Neural cell (in vitro differentiated cells): ENCODE measurements around the gene PAAF1. TPM values are rescaled to one million over a fixed set of nuclear protein-coding genes. Genes with fewer than 3 reads are reported as not detected.

ENCODE experiments used
- H2AFZ ChIP-seq: fragments of 200-600, 300-800 bp; sonication (generic), shearing (Covaris generic); 2 replicates; pipeline ENCODE4 v1.6.0; 2014; ENCODE audit warnings: low read depth, mild to moderate bottlenecking, antibody characterized with exemption, low read length, moderate library complexity
- H3F3A ChIP-seq: fragments of 200-600 bp; shearing (Covaris generic); 2 replicates; pipeline ENCODE4 v1.6.1; 2016; ENCODE audit warnings: mild to moderate bottlenecking, moderate library complexity, mixed read lengths, antibody characterized with exemption, low read length; ENCODE audit not compliant: insufficient read depth, poor library complexity, severe bottlenecking
- H3K27ac ChIP-seq: fragments of 200-600, 300-800 bp; sonication (generic), shearing (Covaris generic); 2 replicates; pipeline ENCODE4 v1.5.1; 2014; ENCODE audit warnings: mild to moderate bottlenecking, low read length, moderate library complexity
- H3K27me3 ChIP-seq: fragments of 300-800, 200-600 bp; sonication (generic), shearing (Covaris generic); 2 replicates; pipeline ENCODE4 v1.6.0; 2014; ENCODE audit warnings: mild to moderate bottlenecking, low read depth, low read length, moderate library complexity; ENCODE audit not compliant: insufficient read depth
- H3K36me3 ChIP-seq: fragments of 300-800, 200-600 bp; sonication (generic), shearing (Covaris generic); 2 replicates; pipeline ENCODE4 v1.5.1; 2014; ENCODE audit warnings: mild to moderate bottlenecking, antibody characterized with exemption, low read length, moderate library complexity; ENCODE audit not compliant: insufficient read depth
- H3K4me2 ChIP-seq: fragments of 300-800, 200-600 bp; sonication (generic), shearing (Covaris generic); 2 replicates; pipeline ENCODE4 v1.6.0; 2014; ENCODE audit warnings: mild to moderate bottlenecking, low read length
- H3K4me3 ChIP-seq: fragments of 300-800, 200-600 bp; sonication (generic), shearing (Covaris generic); 2 replicates; pipeline ENCODE4 v1.5.1; 2014; ENCODE audit warnings: mild to moderate bottlenecking, low read length, moderate library complexity
- H3K79me2 ChIP-seq: fragments of 200-600 bp; shearing (Covaris generic); replicated peaks from 2 replicates; pipeline ENCODE4 v1.6.0; 2014; ENCODE audit warnings: mild to moderate bottlenecking, low read length, moderate library complexity; ENCODE audit not compliant: insufficient read depth
- H3K9ac ChIP-seq: fragments of 300-800, 200-600 bp; sonication (generic), shearing (Covaris generic); 2 replicates; pipeline ENCODE4 v1.6.1; 2016; ENCODE audit warnings: mild to moderate bottlenecking, low read length, mixed read lengths
- H3K9me2 ChIP-seq: fragments of 200-600 bp; shearing (Covaris generic); 2 replicates; pipeline ENCODE4 v1.6.1; 2016; ENCODE audit warnings: mild to moderate bottlenecking, low read length, mixed read lengths; ENCODE audit not compliant: insufficient read depth
- H3K9me3 ChIP-seq: fragments of 200-600, 300-800 bp; sonication (generic), shearing (Covaris generic); 2 replicates; pipeline ENCODE4 v1.6.1; 2016; ENCODE audit warnings: mild to moderate bottlenecking, mixed run types, low read length, moderate library complexity, mixed read lengths
- H4K20me1 ChIP-seq: fragments of 200-600 bp; shearing (Covaris generic); 2 replicates; pipeline ENCODE4 v1.6.1; 2016; ENCODE audit warnings: mild to moderate bottlenecking, mixed run types; ENCODE audit not compliant: insufficient read depth
- EP300 ChIP-seq: fragments of 450-650 bp; conservative IDR thresholded peaks from 2 replicates; pipeline ENCODE4 v1.6.1; 2014; ENCODE audit warnings: antibody characterized with exemption, mild to moderate bottlenecking, moderate library complexity; ENCODE audit not compliant: poor library complexity, severe bottlenecking
- EZH2 ChIP-seq: fragments of 200-600, 300-800 bp; shearing (Covaris generic), sonication (generic); IDR thresholded peaks from 2 replicates; pipeline ENCODE4 v1.6.1; 2014; ENCODE audit warnings: antibody characterized with exemption, low read length, borderline replicate concordance, mild to moderate bottlenecking; ENCODE audit not compliant: insufficient read depth, poor library complexity, severe bottlenecking
- MXI1 ChIP-seq: fragments of 450-650 bp; conservative IDR thresholded peaks from 2 replicates; pipeline ENCODE4 v1.6.1; 2014; ENCODE audit warnings: antibody characterized with exemption, mild to moderate bottlenecking; ENCODE audit not compliant: poor library complexity, severe bottlenecking
- POLR2AphosphoS5 ChIP-seq: IDR thresholded peaks from 2 replicates; pipeline ENCODE4 v1.6.1; 2012
- RAD21 ChIP-seq: fragments of 450-650 bp; conservative IDR thresholded peaks from 2 replicates; pipeline ENCODE4 v1.6.1; 2014; ENCODE audit warnings: antibody characterized with exemption, mild to moderate bottlenecking, moderate library complexity
- REST ChIP-seq: IDR thresholded peaks from 2 replicates; pipeline ENCODE4 v1.6.1; 2012; ENCODE audit warnings: borderline replicate concordance
- SMC3 ChIP-seq: fragments of 450-650 bp; conservative IDR thresholded peaks from 2 replicates; pipeline ENCODE4 v1.6.1; 2014; ENCODE audit warnings: antibody characterized with exemption, mild to moderate bottlenecking, moderate library complexity; ENCODE audit not compliant: poor library complexity
- polyA plus RNA-seq: library from polyadenylated mRNA; depleted of rRNA; stranded (reverse); fragments of >200 nt; gene quantifications from 2 replicates; pipeline ENCODE4 v1.2.3, GENCODE V29; 2014
- TF ChIP-seq, protein P1 (sequence below): fragments of 450-650 bp; IDR thresholded peaks from 2 replicates; pipeline ENCODE4 v1.5.1; 2014; ENCODE audit warnings: antibody characterized with exemption, mild to moderate bottlenecking, moderate library complexity; ENCODE audit not compliant: poor library complexity, severe bottlenecking

The PAAF1 gene
- polyA plus RNA-seq, 1 donor from 2014 or later = 80.3 TPM

DNA sequence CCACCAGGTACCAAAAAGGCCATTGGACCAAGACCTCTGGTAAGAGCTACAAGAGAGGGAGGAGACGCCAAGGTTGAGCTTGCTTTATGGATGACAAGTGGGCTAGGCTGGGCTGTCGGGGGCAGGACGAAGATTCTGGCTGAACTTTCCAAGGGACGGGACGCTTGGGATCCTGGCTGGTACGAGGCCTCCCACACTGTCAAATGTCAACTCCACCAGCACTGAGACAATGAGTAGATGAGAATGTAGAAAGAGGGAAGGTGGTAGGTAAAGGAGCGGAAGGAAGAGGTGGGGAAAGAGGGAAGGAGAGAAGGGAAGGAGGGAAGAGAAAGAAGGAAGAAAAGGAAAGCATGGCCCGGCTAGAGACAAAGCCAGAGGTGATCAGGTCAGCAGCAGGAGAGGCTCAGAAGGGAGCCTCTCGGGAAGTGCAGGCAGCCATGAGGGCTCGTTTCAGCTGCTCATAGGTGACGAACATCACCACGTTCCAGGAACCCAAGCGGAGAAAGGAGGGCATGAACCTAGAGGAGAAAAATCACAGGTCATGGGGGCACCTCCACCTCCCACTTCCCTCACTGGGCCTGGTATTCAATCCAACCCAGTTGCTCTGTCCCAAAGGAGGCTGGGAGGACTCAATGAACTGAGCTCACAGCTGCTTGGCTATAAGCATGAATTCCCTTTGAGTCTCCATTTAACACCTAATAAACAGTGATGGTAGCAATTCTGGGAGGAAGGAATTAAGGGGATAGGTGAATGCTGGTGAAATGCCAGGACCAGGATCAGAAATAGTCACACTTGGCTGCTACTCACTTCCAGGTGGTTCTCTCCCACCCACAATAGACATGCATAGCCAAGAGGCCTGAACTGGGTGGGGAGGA is 98.0 kb downstream of the PAAF1 start:
- Histone ChIP-seq H3K9me3 (no peaks in the 10 kb centered on the region), H3K79me2 (no peaks in the 10 kb centered on the region), H2AFZ (no peak overlapping the region), H3K9me2 (no peaks in the 10 kb centered on the region), H3K27ac (no peak overlapping the region), H3K4me2 (no peak overlapping the region), H3K9ac (no peak overlapping the region), H3F3A (no peaks in the 10 kb centered on the region), H4K20me1 (no peaks in the 10 kb centered on the region), H3K4me3 (no peak overlapping the region), H3K27me3 (no peaks in the 10 kb centered on the region), H3K36me3 (no peaks in the 10 kb centered on the region)
- TF ChIP-seq EZH2 (no peak), EP300 (no peak), POLR2AphosphoS5 (no peak), REST (no peak), MXI1 (no peak)
- TF ChIP-seq, protein P1, sequence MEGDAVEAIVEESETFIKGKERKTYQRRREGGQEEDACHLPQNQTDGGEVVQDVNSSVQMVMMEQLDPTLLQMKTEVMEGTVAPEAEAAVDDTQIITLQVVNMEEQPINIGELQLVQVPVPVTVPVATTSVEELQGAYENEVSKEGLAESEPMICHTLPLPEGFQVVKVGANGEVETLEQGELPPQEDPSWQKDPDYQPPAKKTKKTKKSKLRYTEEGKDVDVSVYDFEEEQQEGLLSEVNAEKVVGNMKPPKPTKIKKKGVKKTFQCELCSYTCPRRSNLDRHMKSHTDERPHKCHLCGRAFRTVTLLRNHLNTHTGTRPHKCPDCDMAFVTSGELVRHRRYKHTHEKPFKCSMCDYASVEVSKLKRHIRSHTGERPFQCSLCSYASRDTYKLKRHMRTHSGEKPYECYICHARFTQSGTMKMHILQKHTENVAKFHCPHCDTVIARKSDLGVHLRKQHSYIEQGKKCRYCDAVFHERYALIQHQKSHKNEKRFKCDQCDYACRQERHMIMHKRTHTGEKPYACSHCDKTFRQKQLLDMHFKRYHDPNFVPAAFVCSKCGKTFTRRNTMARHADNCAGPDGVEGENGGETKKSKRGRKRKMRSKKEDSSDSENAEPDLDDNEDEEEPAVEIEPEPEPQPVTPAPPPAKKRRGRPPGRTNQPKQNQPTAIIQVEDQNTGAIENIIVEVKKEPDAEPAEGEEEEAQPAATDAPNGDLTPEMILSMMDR = no peak

- no peaks in the 10 kb centered on the region for H3K9me3 ChIP-seq
- H3K9ac ChIP-seq = no peak overlapping the region
- H3K27me3 ChIP-seq = no peaks in the 10 kb centered on the region
- H3F3A ChIP-seq = no peaks in the 10 kb centered on the region
- no peaks in the 10 kb centered on the region for H3K79me2 ChIP-seq
- H3K9me2 ChIP-seq = no peaks in the 10 kb centered on the region
- H2AFZ ChIP-seq = no peak overlapping the region
- no peak overlapping the region for H3K4me3 ChIP-seq
- no peaks in the 10 kb centered on the region for H3K36me3 ChIP-seq
- no peaks in the 10 kb centered on the region for H4K20me1 ChIP-seq
- TF ChIP-seq EZH2 (no peak), SMC3 (no peak), REST (no peak), RAD21 (no peak), EP300 (no peak), POLR2AphosphoS5 (no peak)
- TF ChIP-seq, protein P1 = no peak
- no peak overlapping the region for H3K4me2 ChIP-seq
- H3K27ac ChIP-seq = no peak overlapping the region
These were observed 98.6 kb downstream of the PAAF1 start for GRCh38 chr11:73975479-73975757.
